Panc1 (cell line): ENCODE data around the gene KDM5C. TPM values are rescaled to one million over a fixed set of nuclear protein-coding genes. Genes with fewer than 3 reads are reported as not detected.
A peak's percentile ranks its signal among the peaks of the same experiment; 100 is the strongest.

Experiments used
- ATAC-seq: fragments of 200-7000 bp; cut with Tn5 transposase; 2 replicates; pipeline ENCODE4 v1.9.1; 2020; ENCODE audit warnings: mild to moderate bottlenecking, moderate library complexity
- BruUV-seq: library from RNA; stranded (reverse); fragments of 400-500 nt; replicated peaks from 2 replicates; lab custom pipeline; 2021; lab: Mats Ljungman, UMichigan
- CTCF ChIA-PET: fragments of 300-600 bp; sonication (Branson Sonifier 250); formaldehyde crosslinking; loops from one replicate; lab custom pipeline; 2022; ENCODE audit warnings: antibody characterized with exemption; lab: Charles Lee
- POLR2A ChIA-PET: fragments of 300-600 bp; sonication (Branson Sonifier 250); formaldehyde crosslinking; loops from one replicate; lab custom pipeline; 2022; ENCODE audit warnings: antibody characterized with exemption; lab: Charles Lee
- DNase-seq: peaks from one replicate; pipeline ENCODE4 v3.0.0-alpha.2; 2010; ENCODE audit warnings: low read depth, low spot score
- H3K27ac ChIP-seq: 2 replicates; pipeline ENCODE4 v1.5.1; 2011; ENCODE audit warnings: mild to moderate bottlenecking, low read length, inconsistent platforms
- H3K27me3 ChIP-seq: fragments of 200-500 bp; sonication (Bioruptor generic); 2 replicates; pipeline ENCODE4 v1.6.0; 2014; ENCODE audit warnings: low read length, inconsistent platforms; ENCODE audit not compliant: control insufficient read depth, insufficient read depth
- H3K36me3 ChIP-seq: fragments of 200-500 bp; sonication (Bioruptor generic); 2 replicates; pipeline ENCODE4 v1.5.1; 2014; ENCODE audit warnings: inconsistent platforms, mild to moderate bottlenecking, low read length, moderate library complexity; ENCODE audit not compliant: control insufficient read depth, insufficient read depth
- H3K4me1 ChIP-seq: 2 replicates; pipeline ENCODE4 v1.5.1; 2011; ENCODE audit warnings: inconsistent platforms, mild to moderate bottlenecking, low read length, moderate library complexity; ENCODE audit not compliant: control insufficient read depth, insufficient read depth
- H3K4me3 ChIP-seq, 2 experiments: 2 replicates each; pipeline ENCODE4 v1.5.1; 2011 to 2012; ENCODE audit warnings: low read depth in 2 of 2, low read length in 2 of 2, mild to moderate bottlenecking in 2 of 2, inconsistent platforms in 1 of 2, moderate library complexity in 1 of 2
- H3K9me3 ChIP-seq: fragments of 200-500 bp; sonication (Bioruptor generic); 2 replicates; pipeline ENCODE4 v1.5.1; 2014; ENCODE audit warnings: low read depth, mild to moderate bottlenecking, inconsistent platforms, low read length, moderate library complexity; ENCODE audit not compliant: control insufficient read depth, insufficient read depth
- POLR2AphosphoS5 ChIP-seq: IDR thresholded peaks from 2 replicates; pipeline ENCODE4 v1.6.1; 2012; ENCODE audit warnings: mild to moderate bottlenecking, low read depth, low read length, moderate library complexity
- SIN3A ChIP-seq: IDR thresholded peaks from 2 replicates; pipeline ENCODE4 v1.6.1; 2012; ENCODE audit warnings: low read depth, mild to moderate bottlenecking, low read length, moderate library complexity, borderline replicate concordance; ENCODE audit not compliant: insufficient read depth
- TCF7L2 ChIP-seq: IDR thresholded peaks from 2 replicates; pipeline ENCODE4 v1.6.1; 2011; ENCODE audit warnings: mild to moderate bottlenecking, low read depth, low read length, inconsistent platforms
- in situ Hi-C: cut with HindIII; loops from 2 replicates; pipeline ENCODE4 v1.10.0; 2016; ENCODE audit warnings: low sequenced_read_pairs, low pct_unique_long_range_greater_than_20kb
- intact Hi-C: fragments of 100-400 bp; cut with micrococcal nuclease; formaldehyde crosslinking; loops from one replicate; pipeline ENCODE4 v1.10.0; 2022; ENCODE audit not compliant: unreplicated experiment
- total RNA-seq: library from RNA; stranded (reverse); gene quantifications from one replicate; pipeline ENCODE4 v1.2.1, GENCODE V29; 2021; ENCODE audit not compliant: unreplicated experiment
- TF ChIP-seq, protein P1 (sequence below): fragments of 450-650 bp; IDR thresholded peaks from 2 replicates; pipeline ENCODE4 v1.5.1; 2017; ENCODE audit warnings: mild to moderate bottlenecking
- TF ChIP-seq, protein P2 (sequence below), 2 experiments: IDR thresholded peaks; 2 replicates each; pipeline ENCODE4 v1.6.1; 2011 to 2012; ENCODE audit warnings: low read depth in 2 of 2, control low read depth in 1 of 2, low read length in 1 of 2, mild to moderate bottlenecking in 1 of 2, moderate library complexity in 1 of 2; ENCODE audit not compliant: insufficient read depth in 1 of 2

KDM5C gene
- total RNA-seq, 1 experiment from 2014 or later: 104 TPM

GRCh38 chrX:53239474-53239873 lies 14.5 kb upstream of the KDM5C start:
- in situ Hi-C loops (no loop called here), intact Hi-C loops (no loop called here)
- DNase-seq (no peak), ATAC-seq (0 out of 2 replicates have a peak, but pooled peaks have one; percentile 52)
- H3K27me3 ChIP-seq: no peaks in the 10 kb centered on the region
- no peak overlapping the region for H3K27ac ChIP-seq
- POLR2A ChIA-PET: no interaction called here
- CTCF ChIA-PET: no interaction called here
- no TSS peak for BruUV-seq
- no peaks in the 10 kb centered on the region for H3K9me3 ChIP-seq
- H3K4me1 ChIP-seq: no peaks in the 10 kb centered on the region
- no peak overlapping the region for H3K4me3 ChIP-seq
- H3K36me3 ChIP-seq: no peaks in the 10 kb centered on the region
- TF ChIP-seq, protein P1, sequence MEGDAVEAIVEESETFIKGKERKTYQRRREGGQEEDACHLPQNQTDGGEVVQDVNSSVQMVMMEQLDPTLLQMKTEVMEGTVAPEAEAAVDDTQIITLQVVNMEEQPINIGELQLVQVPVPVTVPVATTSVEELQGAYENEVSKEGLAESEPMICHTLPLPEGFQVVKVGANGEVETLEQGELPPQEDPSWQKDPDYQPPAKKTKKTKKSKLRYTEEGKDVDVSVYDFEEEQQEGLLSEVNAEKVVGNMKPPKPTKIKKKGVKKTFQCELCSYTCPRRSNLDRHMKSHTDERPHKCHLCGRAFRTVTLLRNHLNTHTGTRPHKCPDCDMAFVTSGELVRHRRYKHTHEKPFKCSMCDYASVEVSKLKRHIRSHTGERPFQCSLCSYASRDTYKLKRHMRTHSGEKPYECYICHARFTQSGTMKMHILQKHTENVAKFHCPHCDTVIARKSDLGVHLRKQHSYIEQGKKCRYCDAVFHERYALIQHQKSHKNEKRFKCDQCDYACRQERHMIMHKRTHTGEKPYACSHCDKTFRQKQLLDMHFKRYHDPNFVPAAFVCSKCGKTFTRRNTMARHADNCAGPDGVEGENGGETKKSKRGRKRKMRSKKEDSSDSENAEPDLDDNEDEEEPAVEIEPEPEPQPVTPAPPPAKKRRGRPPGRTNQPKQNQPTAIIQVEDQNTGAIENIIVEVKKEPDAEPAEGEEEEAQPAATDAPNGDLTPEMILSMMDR: peak; percentile 59; the same call in 1 of the 2 replicates
- TF ChIP-seq, protein P2, sequence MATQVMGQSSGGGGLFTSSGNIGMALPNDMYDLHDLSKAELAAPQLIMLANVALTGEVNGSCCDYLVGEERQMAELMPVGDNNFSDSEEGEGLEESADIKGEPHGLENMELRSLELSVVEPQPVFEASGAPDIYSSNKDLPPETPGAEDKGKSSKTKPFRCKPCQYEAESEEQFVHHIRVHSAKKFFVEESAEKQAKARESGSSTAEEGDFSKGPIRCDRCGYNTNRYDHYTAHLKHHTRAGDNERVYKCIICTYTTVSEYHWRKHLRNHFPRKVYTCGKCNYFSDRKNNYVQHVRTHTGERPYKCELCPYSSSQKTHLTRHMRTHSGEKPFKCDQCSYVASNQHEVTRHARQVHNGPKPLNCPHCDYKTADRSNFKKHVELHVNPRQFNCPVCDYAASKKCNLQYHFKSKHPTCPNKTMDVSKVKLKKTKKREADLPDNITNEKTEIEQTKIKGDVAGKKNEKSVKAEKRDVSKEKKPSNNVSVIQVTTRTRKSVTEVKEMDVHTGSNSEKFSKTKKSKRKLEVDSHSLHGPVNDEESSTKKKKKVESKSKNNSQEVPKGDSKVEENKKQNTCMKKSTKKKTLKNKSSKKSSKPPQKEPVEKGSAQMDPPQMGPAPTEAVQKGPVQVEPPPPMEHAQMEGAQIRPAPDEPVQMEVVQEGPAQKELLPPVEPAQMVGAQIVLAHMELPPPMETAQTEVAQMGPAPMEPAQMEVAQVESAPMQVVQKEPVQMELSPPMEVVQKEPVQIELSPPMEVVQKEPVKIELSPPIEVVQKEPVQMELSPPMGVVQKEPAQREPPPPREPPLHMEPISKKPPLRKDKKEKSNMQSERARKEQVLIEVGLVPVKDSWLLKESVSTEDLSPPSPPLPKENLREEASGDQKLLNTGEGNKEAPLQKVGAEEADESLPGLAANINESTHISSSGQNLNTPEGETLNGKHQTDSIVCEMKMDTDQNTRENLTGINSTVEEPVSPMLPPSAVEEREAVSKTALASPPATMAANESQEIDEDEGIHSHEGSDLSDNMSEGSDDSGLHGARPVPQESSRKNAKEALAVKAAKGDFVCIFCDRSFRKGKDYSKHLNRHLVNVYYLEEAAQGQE (IDR thresholded peaks at IDR 0.05; ENCODE audit: insufficient read depth in 1 of 2, low read depth in 2 of 2, low read length in 1 of 2): no peak
- no peak for TF ChIP-seq TCF7L2

DNA sequence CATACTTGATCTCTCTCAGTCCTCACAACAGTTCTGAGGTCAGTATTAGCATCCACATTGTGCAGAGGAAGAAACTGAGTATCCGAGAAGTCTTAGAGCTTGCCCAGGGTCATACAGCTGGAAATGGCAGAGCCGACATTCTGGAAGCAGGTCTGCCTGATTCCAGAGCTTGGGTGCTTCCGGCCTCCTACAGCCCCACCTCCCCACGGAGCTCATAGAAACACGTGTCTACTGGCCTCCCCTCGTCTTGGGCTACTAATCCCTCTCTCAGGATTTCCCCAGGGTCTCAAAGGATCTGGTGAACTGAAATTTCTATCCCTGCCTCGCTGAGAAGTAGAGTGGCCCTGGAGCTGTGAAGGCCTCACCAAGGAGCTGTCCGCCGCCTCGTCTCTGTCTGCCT lies 12.0 kb upstream of the KDM5C start:
- TF ChIP-seq TCF7L2: no peak
- ChIA-PET CTCF (no interaction called here), POLR2A (no interaction called here)
- H3K4me1 ChIP-seq: no peaks in the 10 kb centered on the region
- no peaks in the 10 kb centered on the region for H3K36me3 ChIP-seq
- no peak overlapping the region for H3K4me3 ChIP-seq
- in situ Hi-C loops: no loop called here
- no peak for ATAC-seq
- H3K27me3 ChIP-seq: no peaks in the 10 kb centered on the region
- no peaks in the 10 kb centered on the region for H3K9me3 ChIP-seq
- no TSS peak for BruUV-seq
- no peak for DNase-seq
- H3K27ac ChIP-seq: no peak overlapping the region
- intact Hi-C loops: no loop called here

- intact Hi-C loops (no loop called here), in situ Hi-C loops (no loop called here)
- H3K4me3 ChIP-seq: no peak overlapping the region
- no peak overlapping the region for H3K27ac ChIP-seq
- no peak for DNase-seq
- H3K36me3 ChIP-seq: no peaks in the 10 kb centered on the region
- CTCF ChIA-PET: no interaction called here
- TF ChIP-seq TCF7L2 (no peak), POLR2AphosphoS5 (no peak), SIN3A (no peak)
- TF ChIP-seq, protein P1: no peak
- TF ChIP-seq, protein P2 (IDR thresholded peaks at IDR 0.05; ENCODE audit: insufficient read depth in 1 of 2, low read depth in 2 of 2, low read length in 1 of 2): no peak
- H3K27me3 ChIP-seq: no peaks in the 10 kb centered on the region
- POLR2A ChIA-PET: no interaction called here
- no peak for ATAC-seq
- H3K4me1 ChIP-seq: no peaks in the 10 kb centered on the region
- H3K9me3 ChIP-seq: no peaks in the 10 kb centered on the region
- BruUV-seq: no TSS peak
These were observed 11.1 kb upstream of the KDM5C start for GRCh38 chrX:53236025-53236679.
